Tibial nerve (tissue), 4 donors: ENCODE results near the gene ASCC2.

Source experiments
- EP300 ChIP-seq, 2 donors: sonication (generic); formaldehyde crosslinking; IDR thresholded peaks; one replicate each; pipeline ENCODE4 v1.6.1; 2017; ENCODE audit warnings: antibody characterized with exemption in 2 of 2, mild to moderate bottlenecking in 1 of 2
- POLR2A ChIP-seq, 2 donors: fragments of 450-650 bp; IDR thresholded peaks; one replicate each; pipeline ENCODE4 v1.6.1; 2017; ENCODE audit warnings: antibody characterized with exemption in 2 of 2, mild to moderate bottlenecking in 2 of 2, moderate library complexity in 2 of 2
- TF ChIP-seq, protein P1 (sequence below), 5 experiments: fragments of 200-600 bp in 3 of 5; fragments of 450-650 bp in 2 of 5; sonication (generic) in 3 of 5; IDR thresholded peaks; one replicate each; pipeline ENCODE4 v1.5.1; 2016 to 2019; ENCODE audit warnings: antibody characterized with exemption in 5 of 5, mild to moderate bottlenecking in 3 of 5, moderate library complexity in 2 of 5

- TF ChIP-seq EP300 (IDR thresholded peaks at IDR 0.05) = no peak
- TF ChIP-seq, protein P1, sequence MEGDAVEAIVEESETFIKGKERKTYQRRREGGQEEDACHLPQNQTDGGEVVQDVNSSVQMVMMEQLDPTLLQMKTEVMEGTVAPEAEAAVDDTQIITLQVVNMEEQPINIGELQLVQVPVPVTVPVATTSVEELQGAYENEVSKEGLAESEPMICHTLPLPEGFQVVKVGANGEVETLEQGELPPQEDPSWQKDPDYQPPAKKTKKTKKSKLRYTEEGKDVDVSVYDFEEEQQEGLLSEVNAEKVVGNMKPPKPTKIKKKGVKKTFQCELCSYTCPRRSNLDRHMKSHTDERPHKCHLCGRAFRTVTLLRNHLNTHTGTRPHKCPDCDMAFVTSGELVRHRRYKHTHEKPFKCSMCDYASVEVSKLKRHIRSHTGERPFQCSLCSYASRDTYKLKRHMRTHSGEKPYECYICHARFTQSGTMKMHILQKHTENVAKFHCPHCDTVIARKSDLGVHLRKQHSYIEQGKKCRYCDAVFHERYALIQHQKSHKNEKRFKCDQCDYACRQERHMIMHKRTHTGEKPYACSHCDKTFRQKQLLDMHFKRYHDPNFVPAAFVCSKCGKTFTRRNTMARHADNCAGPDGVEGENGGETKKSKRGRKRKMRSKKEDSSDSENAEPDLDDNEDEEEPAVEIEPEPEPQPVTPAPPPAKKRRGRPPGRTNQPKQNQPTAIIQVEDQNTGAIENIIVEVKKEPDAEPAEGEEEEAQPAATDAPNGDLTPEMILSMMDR (IDR thresholded peaks at IDR 0.05) = no peak
- TF ChIP-seq POLR2A (IDR thresholded peaks at IDR 0.05) = no peak
Observed at GRCh38 chr22:29810216-29810615, 27.9 kb downstream of the ASCC2 start.
